Measurements from ENCODE around the gene YAE1.
"Not testable (repeated sequence)": the region's sequence is repeated elsewhere in the genome, so short reads cannot be mapped to it uniquely, and the experiment has no call there.

YAE1 gene, protein sequence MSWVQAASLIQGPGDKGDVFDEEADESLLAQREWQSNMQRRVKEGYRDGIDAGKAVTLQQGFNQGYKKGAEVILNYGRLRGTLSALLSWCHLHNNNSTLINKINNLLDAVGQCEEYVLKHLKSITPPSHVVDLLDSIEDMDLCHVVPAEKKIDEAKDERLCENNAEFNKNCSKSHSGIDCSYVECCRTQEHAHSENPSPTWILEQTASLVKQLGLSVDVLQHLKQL
- total RNA-seq, result 8.4 to 9.4 reads per million in 2 experiments

GRCh38 chr7:39566023-39566921 lies at the start of gene YAE1:
YAE1 (plus strand) TSS chr7:39566404; CDS start chr7:39566419, 15 bp downstream.
- DNase-seq (ENCODE audit: low read depth), result peak; percentile 56

- DNase-seq (ENCODE audit: low read depth), result no peak
Observed at GRCh38 chr7:39516498-39516897, 49.7 kb upstream of the YAE1 start.

GRCh38 chr7:39517240-39517639 lies 49.0 kb upstream of the YAE1 start:
- no peak for DNase-seq (ENCODE audit: low read depth)

GRCh38 chr7:39525926-39526325 lies 40.3 kb upstream of the YAE1 start:
- no peak for DNase-seq (ENCODE audit: low read depth)

DNA sequence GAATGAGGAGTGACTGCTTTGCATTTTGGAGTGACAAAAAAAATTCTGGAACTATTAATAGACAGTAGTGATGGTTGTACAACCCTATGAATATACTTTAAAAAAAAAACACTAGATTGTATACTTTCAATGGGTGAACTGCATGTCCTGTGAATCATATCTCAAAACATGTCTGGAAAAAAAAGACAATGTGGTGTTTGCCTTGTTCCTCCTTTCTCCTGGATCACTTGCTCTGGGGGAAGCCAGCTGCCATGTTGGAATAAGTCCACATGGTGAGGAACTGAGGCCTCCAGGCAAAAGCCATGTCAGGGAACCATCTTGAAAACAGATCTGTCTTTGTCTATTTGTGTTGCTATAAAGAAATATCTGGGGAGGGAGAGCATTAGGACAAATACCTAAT lies 39.5 kb upstream of the YAE1 start:
- DNase-seq (ENCODE audit: low read depth), result no peak

DNA sequence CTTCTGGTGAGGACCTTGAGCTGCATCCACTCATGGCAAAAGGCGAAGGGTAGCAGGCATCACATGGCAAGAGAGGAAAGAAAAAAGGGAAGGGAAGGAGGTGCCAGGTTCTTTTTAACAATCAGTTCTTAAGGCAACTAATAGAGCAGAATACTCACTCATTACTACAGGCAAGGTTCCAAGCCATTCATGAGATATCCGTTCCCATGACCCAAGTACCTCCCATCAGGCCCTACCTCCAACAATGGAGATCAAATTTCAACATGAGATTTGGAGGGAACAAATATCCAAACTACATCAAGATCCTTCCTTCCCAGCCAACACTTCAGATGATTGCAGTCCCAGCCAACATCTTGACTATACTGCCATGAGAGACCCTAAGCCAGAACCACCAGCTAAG lies 38.9 kb upstream of the YAE1 start:
- no peak for DNase-seq (ENCODE audit: low read depth)

DNA sequence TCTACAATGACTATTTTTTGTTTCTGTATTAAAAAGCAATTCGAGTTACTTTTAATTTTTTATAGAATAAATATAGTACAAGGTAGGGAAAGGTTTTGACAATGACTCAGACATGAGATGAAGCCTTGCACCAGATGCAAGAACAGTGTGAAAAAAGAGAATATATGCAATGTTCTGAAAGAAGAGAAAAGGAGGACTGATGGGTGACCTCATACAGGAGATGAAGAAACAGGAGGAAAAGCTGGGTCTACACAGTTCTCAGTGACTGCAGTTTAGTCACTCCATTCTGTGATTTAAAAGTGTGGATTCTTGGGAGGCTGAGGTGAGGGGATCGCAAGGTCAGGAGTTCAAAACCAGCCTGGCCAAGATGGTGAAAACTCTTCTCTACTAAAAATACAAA lies 38.3 kb upstream of the YAE1 start:
- DNase-seq (ENCODE audit: low read depth), result no peak

DNA sequence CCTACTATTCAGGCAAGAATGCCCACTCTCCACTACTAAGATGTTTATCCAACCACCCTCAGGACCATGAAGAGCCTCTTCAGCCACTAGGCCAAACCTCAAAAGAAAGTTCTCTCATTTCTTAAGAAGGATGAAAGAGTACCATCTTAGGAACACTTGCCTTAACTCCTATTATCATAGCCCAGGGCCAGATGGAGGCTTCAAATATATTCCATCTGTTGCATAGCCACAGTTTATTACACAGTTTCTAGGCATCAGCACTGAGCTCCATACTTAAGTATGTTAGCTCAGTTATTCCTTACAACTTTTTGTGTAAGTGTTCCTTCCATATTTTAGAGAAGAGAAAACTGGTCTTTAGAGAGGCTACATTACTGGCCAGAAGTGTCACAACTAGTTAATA lies 37.4 kb upstream of the YAE1 start:
- DNase-seq (ENCODE audit: low read depth), result no peak

- no peak for DNase-seq (ENCODE audit: low read depth)
Observed at GRCh38 chr7:39529582-39529981, 36.6 kb upstream of the YAE1 start.

- DNase-seq (ENCODE audit: low read depth), result no peak
Observed at GRCh38 chr7:39530971-39531370, 35.2 kb upstream of the YAE1 start.

- DNase-seq (ENCODE audit: low read depth), result no peak
Observed at GRCh38 chr7:39531818-39532217, 34.4 kb upstream of the YAE1 start.

DNA sequence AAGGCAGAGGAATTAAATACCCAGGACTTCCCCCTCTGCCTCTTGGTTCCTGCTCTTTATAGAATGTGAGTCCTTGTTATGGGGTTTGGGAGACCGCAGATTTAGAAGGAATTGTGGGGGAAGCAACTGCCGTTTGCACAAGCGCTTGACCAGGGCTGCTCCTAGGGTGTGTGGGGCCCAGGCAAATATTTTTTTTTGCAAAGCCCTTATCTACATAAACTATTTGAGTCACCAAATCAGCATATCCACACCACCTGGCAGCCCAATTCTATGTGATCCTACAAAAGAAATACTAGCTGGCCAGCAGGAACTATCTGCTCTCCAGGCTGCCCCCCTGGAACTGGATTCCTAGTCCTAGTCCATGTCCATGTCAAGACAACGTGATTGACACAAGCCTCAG lies 33.4 kb upstream of the YAE1 start:
- DNase-seq (ENCODE audit: low read depth), result no peak

GRCh38 chr7:39534599-39534998 lies 31.6 kb upstream of the YAE1 start:
- no peak for DNase-seq (ENCODE audit: low read depth)

- DNase-seq (ENCODE audit: low read depth), result no peak
Observed at GRCh38 chr7:39535064-39535463, 31.1 kb upstream of the YAE1 start.

- DNase-seq (ENCODE audit: low read depth), result no peak
Observed at GRCh38 chr7:39535720-39536119, 30.5 kb upstream of the YAE1 start.

- DNase-seq (ENCODE audit: low read depth), result no peak
Observed at GRCh38 chr7:39536951-39537350, 29.3 kb upstream of the YAE1 start.

DNA sequence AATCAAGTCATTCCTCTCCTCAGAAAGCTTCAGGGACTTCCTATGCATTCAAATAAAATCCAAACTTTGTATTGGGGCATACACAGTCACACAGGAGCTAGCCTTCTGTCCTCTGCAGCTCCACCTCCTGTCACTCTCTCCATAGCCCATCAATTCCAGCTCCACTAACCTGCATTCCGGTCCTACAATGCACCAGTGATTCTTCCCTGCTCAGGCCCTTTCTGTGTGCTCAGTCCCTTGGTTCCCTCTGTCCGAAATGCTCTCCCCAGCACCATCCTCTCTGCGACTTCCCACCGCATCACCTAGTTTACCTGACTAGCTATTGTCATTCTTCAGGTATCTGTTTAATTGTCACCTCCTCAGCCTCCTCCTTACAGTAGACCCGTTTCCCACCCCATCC lies 26.4 kb upstream of the YAE1 start:
- no peak for DNase-seq (ENCODE audit: low read depth)

GRCh38 chr7:39540320-39540719 lies 25.9 kb upstream of the YAE1 start:
- no peak for DNase-seq (ENCODE audit: low read depth)

DNA sequence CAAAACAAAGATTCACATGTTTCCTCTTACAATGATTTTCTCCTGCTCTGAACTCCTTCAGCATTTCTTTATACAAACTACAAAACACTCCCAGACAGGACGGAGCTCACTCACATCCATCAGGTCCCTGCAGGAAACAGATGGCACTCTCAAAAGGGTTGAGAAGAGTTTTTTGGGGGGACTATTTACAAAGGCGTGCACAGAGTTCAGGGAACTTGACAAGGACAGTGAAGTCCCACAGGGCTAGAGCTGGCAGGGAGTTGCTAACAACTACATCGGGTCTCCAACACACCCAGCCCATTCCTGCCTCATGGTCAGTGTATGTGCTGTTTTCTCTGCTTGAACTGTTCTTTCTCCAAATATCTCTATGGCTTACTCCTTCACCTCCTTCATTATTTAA lies 24.7 kb upstream of the YAE1 start:
- DNase-seq (ENCODE audit: low read depth), result no peak

DNA sequence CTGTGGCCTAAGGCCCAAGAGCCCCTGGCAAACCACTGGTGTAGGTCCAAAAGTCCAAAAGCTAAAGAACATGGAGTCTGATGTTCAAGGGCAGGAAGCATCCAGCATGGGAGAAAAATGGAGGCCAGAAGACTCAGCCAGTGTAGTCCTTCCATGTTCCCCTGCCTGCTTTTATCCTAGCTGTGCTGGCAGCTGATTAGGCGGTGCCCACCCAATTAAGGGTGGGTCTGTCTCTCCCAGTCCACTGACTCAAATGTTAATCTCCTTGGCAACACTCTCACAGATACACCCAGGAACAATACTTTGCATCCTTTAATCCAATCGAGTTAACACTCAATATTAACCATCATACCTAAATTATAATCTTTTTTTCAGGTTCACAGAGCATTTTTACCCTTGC lies 21.4 kb upstream of the YAE1 start:
- DNase-seq (ENCODE audit: low read depth), result not testable (repeated sequence)

DNA sequence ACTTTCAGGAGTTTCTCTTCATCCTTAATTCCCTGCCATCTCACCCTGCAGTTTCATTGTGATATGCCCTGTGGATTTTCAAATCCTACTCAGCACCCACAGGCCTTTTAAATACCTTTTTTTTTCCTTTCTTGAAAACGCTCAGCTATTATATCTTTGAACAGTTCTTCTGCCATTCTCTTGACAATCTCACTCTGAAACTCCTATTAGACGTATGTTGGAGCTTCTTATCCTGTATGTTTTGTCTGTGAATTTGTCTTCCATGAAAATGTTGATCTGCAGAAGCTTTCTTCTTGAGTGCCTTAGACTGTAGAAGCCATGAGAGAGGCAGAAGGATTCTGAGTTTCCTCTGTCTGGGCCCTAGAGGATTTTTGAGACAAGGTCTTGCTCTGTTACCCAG lies 18.9 kb upstream of the YAE1 start:
- DNase-seq (ENCODE audit: low read depth), result no peak

DNA sequence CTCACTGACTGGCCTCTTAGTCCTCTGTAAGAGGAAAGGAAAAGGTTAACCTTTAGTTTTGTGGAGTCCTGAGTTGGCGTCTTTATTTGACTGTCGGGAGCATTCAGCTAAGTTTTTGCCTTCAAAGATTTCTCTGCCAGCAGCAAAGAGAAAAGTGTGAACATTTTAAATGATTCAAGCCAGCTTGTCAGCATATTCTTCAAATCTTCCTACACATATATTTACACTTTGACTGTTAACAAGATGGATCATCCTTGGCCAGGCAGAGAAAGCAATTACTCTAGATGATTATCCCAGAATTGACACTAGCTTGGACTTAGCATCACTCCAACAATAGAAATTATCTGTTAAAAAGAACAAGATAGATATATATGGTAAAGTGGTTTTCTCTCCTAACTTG lies 15.8 kb upstream of the YAE1 start:
- DNase-seq (ENCODE audit: low read depth), result no peak

DNA sequence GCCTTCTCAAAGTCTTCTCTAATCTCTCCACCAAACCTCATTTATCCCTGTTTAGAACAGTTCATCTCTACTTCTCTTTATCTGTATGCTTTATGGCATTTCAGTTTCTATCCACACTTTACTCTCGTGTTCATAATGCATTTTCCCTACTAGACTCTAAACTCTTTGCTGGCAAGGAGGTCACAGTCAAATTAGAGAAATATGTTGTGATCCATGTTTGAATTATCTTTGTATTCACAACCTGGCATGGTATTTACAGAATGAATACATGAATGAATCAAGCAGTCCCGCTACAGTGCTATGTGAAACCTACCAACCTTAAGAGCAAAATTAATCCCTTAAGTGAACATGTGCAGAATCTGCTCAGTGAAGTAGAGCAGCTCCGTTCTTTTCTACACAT lies 12.8 kb upstream of the YAE1 start:
- DNase-seq (ENCODE audit: low read depth), result no peak

Data from T follicular helper cell (primary cell).